LNCAP (cell line): ENCODE measurements around the gene PLIN5.

Source experiments
- CTCF ChIP-seq: fragments of 450-650 bp; IDR thresholded peaks from 2 replicates; pipeline ENCODE4 v1.5.1; 2017; ENCODE audit warnings: mild to moderate bottlenecking

Gene PLIN5

GRCh38 chr19:4580021-4580901 lies 45.2 kb upstream of the PLIN5 start:
- TF ChIP-seq CTCF = no peak

GRCh38 chr19:4579389-4579788 lies 44.4 kb upstream of the PLIN5 start:
- no peak for TF ChIP-seq CTCF

- TF ChIP-seq CTCF = no peak
Observed at GRCh38 chr19:4578552-4579248, 43.7 kb upstream of the PLIN5 start.

GRCh38 chr19:4577020-4577782 lies 42.2 kb upstream of the PLIN5 start:
- TF ChIP-seq CTCF = no peak

GRCh38 chr19:4576016-4576933 lies 41.3 kb upstream of the PLIN5 start:
- peak; percentile 67 for TF ChIP-seq CTCF

- no peak for TF ChIP-seq CTCF
Observed at GRCh38 chr19:4575267-4576015, 40.4 kb upstream of the PLIN5 start.
